ENCODE results near the gene ADAMTSL3. TPM values are rescaled to one million over a fixed set of nuclear protein-coding genes. Genes with fewer than 3 reads are reported as not detected.
A peak's percentile ranks its signal among the peaks of the same experiment; 100 is the strongest.

The ADAMTSL3 gene, protein sequence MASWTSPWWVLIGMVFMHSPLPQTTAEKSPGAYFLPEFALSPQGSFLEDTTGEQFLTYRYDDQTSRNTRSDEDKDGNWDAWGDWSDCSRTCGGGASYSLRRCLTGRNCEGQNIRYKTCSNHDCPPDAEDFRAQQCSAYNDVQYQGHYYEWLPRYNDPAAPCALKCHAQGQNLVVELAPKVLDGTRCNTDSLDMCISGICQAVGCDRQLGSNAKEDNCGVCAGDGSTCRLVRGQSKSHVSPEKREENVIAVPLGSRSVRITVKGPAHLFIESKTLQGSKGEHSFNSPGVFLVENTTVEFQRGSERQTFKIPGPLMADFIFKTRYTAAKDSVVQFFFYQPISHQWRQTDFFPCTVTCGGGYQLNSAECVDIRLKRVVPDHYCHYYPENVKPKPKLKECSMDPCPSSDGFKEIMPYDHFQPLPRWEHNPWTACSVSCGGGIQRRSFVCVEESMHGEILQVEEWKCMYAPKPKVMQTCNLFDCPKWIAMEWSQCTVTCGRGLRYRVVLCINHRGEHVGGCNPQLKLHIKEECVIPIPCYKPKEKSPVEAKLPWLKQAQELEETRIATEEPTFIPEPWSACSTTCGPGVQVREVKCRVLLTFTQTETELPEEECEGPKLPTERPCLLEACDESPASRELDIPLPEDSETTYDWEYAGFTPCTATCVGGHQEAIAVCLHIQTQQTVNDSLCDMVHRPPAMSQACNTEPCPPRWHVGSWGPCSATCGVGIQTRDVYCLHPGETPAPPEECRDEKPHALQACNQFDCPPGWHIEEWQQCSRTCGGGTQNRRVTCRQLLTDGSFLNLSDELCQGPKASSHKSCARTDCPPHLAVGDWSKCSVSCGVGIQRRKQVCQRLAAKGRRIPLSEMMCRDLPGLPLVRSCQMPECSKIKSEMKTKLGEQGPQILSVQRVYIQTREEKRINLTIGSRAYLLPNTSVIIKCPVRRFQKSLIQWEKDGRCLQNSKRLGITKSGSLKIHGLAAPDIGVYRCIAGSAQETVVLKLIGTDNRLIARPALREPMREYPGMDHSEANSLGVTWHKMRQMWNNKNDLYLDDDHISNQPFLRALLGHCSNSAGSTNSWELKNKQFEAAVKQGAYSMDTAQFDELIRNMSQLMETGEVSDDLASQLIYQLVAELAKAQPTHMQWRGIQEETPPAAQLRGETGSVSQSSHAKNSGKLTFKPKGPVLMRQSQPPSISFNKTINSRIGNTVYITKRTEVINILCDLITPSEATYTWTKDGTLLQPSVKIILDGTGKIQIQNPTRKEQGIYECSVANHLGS (N-terminal part only)
- polyA plus RNA-seq (2012; rRNA removed) = 0.02 TPM in 1 of 2 replicates, not detected in the other
- polyA plus RNA-seq (2012; cell fraction: cytosol; rRNA removed) = not detected in 2 replicates
- polyA plus RNA-seq (2012; cell fraction: nucleus; rRNA removed) = 0.01 TPM in 1 of 2 replicates, not detected in the other

DNA sequence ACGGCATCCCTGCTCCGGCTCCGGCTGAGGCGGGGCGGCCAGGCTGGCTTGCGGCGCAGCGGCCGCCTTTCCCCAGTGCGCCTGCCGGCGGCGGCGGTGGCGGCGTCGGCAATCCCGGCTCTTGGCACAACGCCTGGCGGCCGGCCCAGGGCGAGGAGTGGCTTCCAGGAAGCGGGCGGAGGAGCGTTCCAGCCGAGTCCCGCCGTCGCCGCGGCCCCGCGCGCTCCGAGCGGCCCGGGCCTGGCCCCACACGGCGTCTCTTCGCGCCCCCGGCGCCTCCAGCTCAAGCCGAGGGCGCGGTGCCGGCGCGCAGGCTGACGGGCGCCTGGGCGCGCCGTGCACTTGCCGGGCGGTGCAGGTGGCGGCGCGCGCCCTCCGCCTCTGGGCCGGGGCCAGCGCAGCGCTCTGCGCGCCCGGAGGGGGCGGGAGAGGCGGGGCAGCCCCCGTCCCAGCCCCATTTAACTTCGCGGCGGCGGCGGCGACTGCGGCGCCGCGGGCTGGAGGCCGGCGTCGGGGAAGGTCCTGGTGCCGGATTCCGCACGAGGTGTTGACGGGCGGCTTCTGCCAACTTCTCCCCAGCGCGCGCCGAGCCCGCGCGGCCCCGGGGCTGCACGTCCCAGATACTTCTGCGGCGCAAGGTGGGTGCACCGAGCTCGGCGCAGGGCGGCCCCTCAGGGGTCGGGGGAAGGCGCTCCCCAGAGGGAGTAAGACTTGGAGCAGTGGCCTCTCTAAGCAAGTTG, at the start of gene ADAMTSL3:
Gene ADAMTSL3 (plus strand): TSS at position 485 of the 740 bp plus-strand sequence. CDS start 1,639 bp downstream, outside the sequence.
- Histone ChIP-seq H3K79me2 (ENCODE audit: insufficient read depth) (no peaks in the 10 kb centered on the region), H3K4me3 (ENCODE audit: low read depth in 2 of 2, low read length in 1 of 2) (no peak within 1 kb of the TSS)
- peak; percentile 62 for DNase-seq

More for the DNA sequence above, at the start of gene ADAMTSL3:
- Histone ChIP-seq H3K4me1 (ENCODE audit: control insufficient read depth in 1 of 2, insufficient read depth in 2 of 2, low read depth in 1 of 2, low read length in 1 of 2) (no peaks in the 10 kb centered on the region), H3K27ac (ENCODE audit: low read depth in 2 of 2, low read length in 1 of 2) (no peak within 1 kb of the TSS), H3K9ac (no peak within 1 kb of the TSS), H4K20me1 (ENCODE audit: insufficient read depth) (no peaks in the 10 kb centered on the region), H3K9me2 (no peaks in the 10 kb centered on the region), H3F3A (replicated peaks; ENCODE audit: insufficient read depth) (no peaks in the 10 kb centered on the region), H3K27me3 (ENCODE audit: insufficient read depth) (peaks cover 40% of the 10 kb centered on the region; the same call in 1 of the 2 replicates), H2AFZ (ENCODE audit: low read depth) (no peak within 1 kb of the TSS), H3K36me3 (replicated peaks in 1 of 2; ENCODE audit: control insufficient read depth in 1 of 2, insufficient read depth in 2 of 2, low read length in 1 of 2) (no peaks in the 10 kb centered on the region), H3K9me3 (no peaks in the 10 kb centered on the region), H3K4me2 (no peak within 1 kb of the TSS)
- CTCF ChIA-PET = no interaction called here
- POLR2A ChIA-PET = no interaction called here
- TF ChIP-seq POLR2AphosphoS5 (IDR thresholded peaks at IDR 0.05; ENCODE audit: low read depth, low read length) (no peak), RXRA (IDR thresholded peaks at IDR 0.05; ENCODE audit: borderline replicate concordance, low read depth) (no peak), TCF12 (IDR thresholded peaks at IDR 0.05) (no peak), MAX (IDR thresholded peaks at IDR 0.05; ENCODE audit: low read depth) (no peak), MXI1 (IDR thresholded peaks at IDR 0.05; ENCODE audit: low read depth, low read length) (no peak), ELF1 (IDR thresholded peaks at IDR 0.05) (no peak), EP300 (IDR thresholded peaks at IDR 0.05; ENCODE audit: borderline replicate concordance in 1 of 2, low read depth in 1 of 2, low read length in 1 of 2) (no peak), JUND (IDR thresholded peaks at IDR 0.05) (no peak), RFX5 (IDR thresholded peaks at IDR 0.05; ENCODE audit: low read length) (no peak), SMC3 (IDR thresholded peaks at IDR 0.05; ENCODE audit: low read depth, low read length) (no peak), TAF1 (IDR thresholded peaks at IDR 0.05; ENCODE audit: borderline replicate concordance, low read depth, low read length) (no peak), NFIC (IDR thresholded peaks at IDR 0.05; ENCODE audit: borderline replicate concordance) (no peak), CHD2 (IDR thresholded peaks at IDR 0.05; ENCODE audit: low read length, partially characterized antibody) (no peak), RAD21 (IDR thresholded peaks at IDR 0.05; ENCODE audit: low read length) (no peak), RCOR1 (IDR thresholded peaks at IDR 0.05; ENCODE audit: low read length) (no peak), FOXM1 (IDR thresholded peaks at IDR 0.05; ENCODE audit: low read depth) (no peak), NRF1 (IDR thresholded peaks at IDR 0.05; ENCODE audit: low read depth, low read length) (no peak)
- TF ChIP-seq, protein P1, sequence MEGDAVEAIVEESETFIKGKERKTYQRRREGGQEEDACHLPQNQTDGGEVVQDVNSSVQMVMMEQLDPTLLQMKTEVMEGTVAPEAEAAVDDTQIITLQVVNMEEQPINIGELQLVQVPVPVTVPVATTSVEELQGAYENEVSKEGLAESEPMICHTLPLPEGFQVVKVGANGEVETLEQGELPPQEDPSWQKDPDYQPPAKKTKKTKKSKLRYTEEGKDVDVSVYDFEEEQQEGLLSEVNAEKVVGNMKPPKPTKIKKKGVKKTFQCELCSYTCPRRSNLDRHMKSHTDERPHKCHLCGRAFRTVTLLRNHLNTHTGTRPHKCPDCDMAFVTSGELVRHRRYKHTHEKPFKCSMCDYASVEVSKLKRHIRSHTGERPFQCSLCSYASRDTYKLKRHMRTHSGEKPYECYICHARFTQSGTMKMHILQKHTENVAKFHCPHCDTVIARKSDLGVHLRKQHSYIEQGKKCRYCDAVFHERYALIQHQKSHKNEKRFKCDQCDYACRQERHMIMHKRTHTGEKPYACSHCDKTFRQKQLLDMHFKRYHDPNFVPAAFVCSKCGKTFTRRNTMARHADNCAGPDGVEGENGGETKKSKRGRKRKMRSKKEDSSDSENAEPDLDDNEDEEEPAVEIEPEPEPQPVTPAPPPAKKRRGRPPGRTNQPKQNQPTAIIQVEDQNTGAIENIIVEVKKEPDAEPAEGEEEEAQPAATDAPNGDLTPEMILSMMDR (IDR thresholded peaks at IDR 0.05) = no peak
- TF ChIP-seq, protein P2, sequence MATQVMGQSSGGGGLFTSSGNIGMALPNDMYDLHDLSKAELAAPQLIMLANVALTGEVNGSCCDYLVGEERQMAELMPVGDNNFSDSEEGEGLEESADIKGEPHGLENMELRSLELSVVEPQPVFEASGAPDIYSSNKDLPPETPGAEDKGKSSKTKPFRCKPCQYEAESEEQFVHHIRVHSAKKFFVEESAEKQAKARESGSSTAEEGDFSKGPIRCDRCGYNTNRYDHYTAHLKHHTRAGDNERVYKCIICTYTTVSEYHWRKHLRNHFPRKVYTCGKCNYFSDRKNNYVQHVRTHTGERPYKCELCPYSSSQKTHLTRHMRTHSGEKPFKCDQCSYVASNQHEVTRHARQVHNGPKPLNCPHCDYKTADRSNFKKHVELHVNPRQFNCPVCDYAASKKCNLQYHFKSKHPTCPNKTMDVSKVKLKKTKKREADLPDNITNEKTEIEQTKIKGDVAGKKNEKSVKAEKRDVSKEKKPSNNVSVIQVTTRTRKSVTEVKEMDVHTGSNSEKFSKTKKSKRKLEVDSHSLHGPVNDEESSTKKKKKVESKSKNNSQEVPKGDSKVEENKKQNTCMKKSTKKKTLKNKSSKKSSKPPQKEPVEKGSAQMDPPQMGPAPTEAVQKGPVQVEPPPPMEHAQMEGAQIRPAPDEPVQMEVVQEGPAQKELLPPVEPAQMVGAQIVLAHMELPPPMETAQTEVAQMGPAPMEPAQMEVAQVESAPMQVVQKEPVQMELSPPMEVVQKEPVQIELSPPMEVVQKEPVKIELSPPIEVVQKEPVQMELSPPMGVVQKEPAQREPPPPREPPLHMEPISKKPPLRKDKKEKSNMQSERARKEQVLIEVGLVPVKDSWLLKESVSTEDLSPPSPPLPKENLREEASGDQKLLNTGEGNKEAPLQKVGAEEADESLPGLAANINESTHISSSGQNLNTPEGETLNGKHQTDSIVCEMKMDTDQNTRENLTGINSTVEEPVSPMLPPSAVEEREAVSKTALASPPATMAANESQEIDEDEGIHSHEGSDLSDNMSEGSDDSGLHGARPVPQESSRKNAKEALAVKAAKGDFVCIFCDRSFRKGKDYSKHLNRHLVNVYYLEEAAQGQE (IDR thresholded peaks at IDR 0.05; ENCODE audit: low read depth, low read length) = no peak
- TF ChIP-seq, protein P3, sequence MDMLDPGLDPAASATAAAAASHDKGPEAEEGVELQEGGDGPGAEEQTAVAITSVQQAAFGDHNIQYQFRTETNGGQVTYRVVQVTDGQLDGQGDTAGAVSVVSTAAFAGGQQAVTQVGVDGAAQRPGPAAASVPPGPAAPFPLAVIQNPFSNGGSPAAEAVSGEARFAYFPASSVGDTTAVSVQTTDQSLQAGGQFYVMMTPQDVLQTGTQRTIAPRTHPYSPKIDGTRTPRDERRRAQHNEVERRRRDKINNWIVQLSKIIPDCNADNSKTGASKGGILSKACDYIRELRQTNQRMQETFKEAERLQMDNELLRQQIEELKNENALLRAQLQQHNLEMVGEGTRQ (IDR thresholded peaks at IDR 0.05; ENCODE audit: borderline replicate concordance, low read depth, low read length) = no peak
- 16% methylated on average over 28 of the region's 105 CpGs for WGBS (ENCODE audit: low lambda C conversion rate)

Measured in SK-N-SH (cell line).